PC-3 (cell line): Measurements from ENCODE around the gene RAP1B. TPM values are rescaled to one million over a fixed set of nuclear protein-coding genes. Genes with fewer than 3 reads are reported as not detected.

ENCODE experiments used
- ATAC-seq: fragments of 200-7000 bp; cut with Tn5 transposase; 2 replicates; pipeline ENCODE4 v1.9.1; 2020; ENCODE audit warnings: mild to moderate bottlenecking, moderate library complexity
- BruUV-seq: library from RNA; stranded (reverse); fragments of 400-500 nt; replicated peaks from 2 replicates; lab custom pipeline; 2021; lab: Mats Ljungman, UMichigan
- CTCF ChIA-PET: fragments of 300-600 bp; sonication (Branson Sonifier 250); formaldehyde crosslinking; loops from one replicate; lab custom pipeline; 2022; ENCODE audit warnings: antibody characterized with exemption; lab: Charles Lee
- POLR2A ChIA-PET: fragments of 300-600 bp; sonication (Branson Sonifier 250); formaldehyde crosslinking; loops from one replicate; lab custom pipeline; 2022; ENCODE audit warnings: antibody characterized with exemption; ENCODE audit not compliant: unreplicated experiment; lab: Charles Lee
- DNase-seq: peaks from one replicate; pipeline ENCODE4 v3.0.0-alpha.2; 2015
- H2AFZ ChIP-seq: fragments of 300-600 bp; sonication (generic); 2 replicates; pipeline ENCODE4 v1.6.0; 2016; ENCODE audit warnings: antibody characterized with exemption, low read length
- H3F3A ChIP-seq: fragments of 300-600 bp; sonication (generic); one replicate; pipeline ENCODE4 v1.6.0; 2017; ENCODE audit warnings: antibody characterized with exemption, low read length, control low read depth, mild to moderate bottlenecking; ENCODE audit not compliant: unreplicated experiment
- H3K27ac ChIP-seq: fragments of 300-600 bp; sonication (generic); 2 replicates; pipeline ENCODE4 v1.5.1; 2016; ENCODE audit warnings: mild to moderate bottlenecking, low read length
- H3K27me3 ChIP-seq: fragments of 300-600 bp; sonication (generic); 2 replicates; pipeline ENCODE4 v1.6.1; 2016; ENCODE audit warnings: low read length, mixed read lengths
- H3K36me3 ChIP-seq: fragments of 300-600 bp; sonication (generic); 2 replicates; pipeline ENCODE4 v1.6.1; 2016; ENCODE audit warnings: low read depth, mixed run types, low read length, mixed read lengths
- H3K4me1 ChIP-seq: fragments of 300-600 bp; sonication (generic); 2 replicates; pipeline ENCODE4 v1.5.1; 2016; ENCODE audit warnings: low read length; ENCODE audit not compliant: insufficient read depth
- H3K4me2 ChIP-seq: fragments of 300-600 bp; sonication (generic); 2 replicates; pipeline ENCODE4 v1.6.0; 2016; ENCODE audit warnings: low read length
- H3K4me3 ChIP-seq: fragments of 300-600 bp; sonication (generic); 2 replicates; pipeline ENCODE4 v1.5.1; 2016; ENCODE audit warnings: mild to moderate bottlenecking, low read length, mixed read lengths
- H3K79me2 ChIP-seq: fragments of 300-600 bp; sonication (generic); 2 replicates; pipeline ENCODE4 v1.6.1; 2017; ENCODE audit warnings: low read length, mixed read lengths
- H3K9ac ChIP-seq: fragments of 300-600 bp; sonication (generic); 2 replicates; pipeline ENCODE4 v1.6.0; 2016; ENCODE audit warnings: mild to moderate bottlenecking, low read length
- H3K9me2 ChIP-seq: fragments of 300-600 bp; sonication (generic); replicated peaks from 2 replicates; pipeline ENCODE4 v1.6.1; 2016; ENCODE audit warnings: mixed run types, low read length, mixed read lengths
- H3K9me3 ChIP-seq: fragments of 300-600 bp; sonication (generic); 2 replicates; pipeline ENCODE4 v1.6.1; 2016; ENCODE audit warnings: low read length, mixed read lengths
- H4K20me1 ChIP-seq: fragments of 300-600 bp; sonication (generic); 2 replicates; pipeline ENCODE4 v1.6.1; 2016; ENCODE audit warnings: low read length, mixed read lengths
- EZH2 ChIP-seq: fragments of 300-600 bp; sonication (generic); IDR thresholded peaks from one replicate; pipeline ENCODE4 v1.6.1; 2017; ENCODE audit warnings: antibody characterized with exemption, mild to moderate bottlenecking, low read length; ENCODE audit not compliant: unreplicated experiment
- EZH2phosphoT487 ChIP-seq: fragments of 300-600 bp; sonication (generic); IDR thresholded peaks from 2 replicates; pipeline ENCODE4 v1.6.1; 2018; ENCODE audit warnings: mild to moderate bottlenecking, antibody characterized with exemption, low read length, borderline replicate concordance
- intact Hi-C: fragments of 100-400 bp; cut with micrococcal nuclease; formaldehyde crosslinking; loops from 2 replicates; pipeline ENCODE4 v1.9.0; 2023
- total RNA-seq: library from RNA; depleted of rRNA; stranded (reverse); fragments of >200 nt; gene quantifications from 2 replicates; pipeline ENCODE4 v1.2.3, GENCODE V29; 2014
- TF ChIP-seq, protein P1 (sequence below): fragments of 300-600 bp; sonication (generic); conservative IDR thresholded peaks from 2 replicates; pipeline ENCODE4 v1.5.1; 2017; ENCODE audit warnings: antibody characterized with exemption, low read depth, mild to moderate bottlenecking, low read length

Gene RAP1B
- total RNA-seq, 1 experiment from 2014 or later, result 98.0 TPM

DNA sequence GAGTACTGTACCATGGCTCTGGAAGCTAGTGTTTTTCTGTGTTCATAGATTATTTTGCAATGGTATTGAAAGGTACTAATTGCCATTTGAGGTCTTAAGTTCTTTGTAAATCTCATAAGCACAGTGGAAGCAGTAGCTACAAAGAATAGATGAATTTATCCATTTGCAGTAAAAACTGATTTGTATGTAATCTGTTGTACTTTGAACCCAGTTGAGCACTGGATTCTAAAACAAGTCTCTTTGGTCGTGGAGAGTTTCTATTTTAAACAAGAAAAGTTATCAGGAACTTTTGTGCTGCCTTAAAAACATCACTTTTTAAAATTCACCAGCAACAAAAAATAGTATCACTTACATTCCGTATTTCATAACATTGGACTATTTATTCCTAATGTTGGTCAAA is 4.1 kb downstream of the RAP1B start:
- ATAC-seq (no peak), DNase-seq (no peak)
- Histone ChIP-seq H3K9ac (no peak overlapping the region), H3K36me3 (peaks cover 4% of the 10 kb centered on the region; the same call in 1 of the 2 replicates), H3K4me2 (peak overlapping the region; percentile 88), H3K27me3 (no peaks in the 10 kb centered on the region), H3K27ac (no peak overlapping the region), H3K79me2 (peaks cover 86% of the 10 kb centered on the region), H2AFZ (no peak overlapping the region), H3F3A (no peaks in the 10 kb centered on the region), H3K9me3 (no peaks in the 10 kb centered on the region), H4K20me1 (peaks cover 73% of the 10 kb centered on the region), H3K4me3 (peak overlapping the region; percentile 91; the same call in 1 of the 2 replicates), H3K4me1 (peaks cover 47% of the 10 kb centered on the region), H3K9me2 (no peaks in the 10 kb centered on the region)
- POLR2A ChIA-PET, result no interaction called here
- no TSS peak for BruUV-seq
- CTCF ChIA-PET, result no interaction called here
- intact Hi-C loops, result loop anchor here (2.0 to 5.0 kb wide), 3 partner anchors 47 to 256 kb away; partner anchors contain the start of gene MDM2
- TF ChIP-seq EZH2phosphoT487, result no peak
- TF ChIP-seq, protein P1, sequence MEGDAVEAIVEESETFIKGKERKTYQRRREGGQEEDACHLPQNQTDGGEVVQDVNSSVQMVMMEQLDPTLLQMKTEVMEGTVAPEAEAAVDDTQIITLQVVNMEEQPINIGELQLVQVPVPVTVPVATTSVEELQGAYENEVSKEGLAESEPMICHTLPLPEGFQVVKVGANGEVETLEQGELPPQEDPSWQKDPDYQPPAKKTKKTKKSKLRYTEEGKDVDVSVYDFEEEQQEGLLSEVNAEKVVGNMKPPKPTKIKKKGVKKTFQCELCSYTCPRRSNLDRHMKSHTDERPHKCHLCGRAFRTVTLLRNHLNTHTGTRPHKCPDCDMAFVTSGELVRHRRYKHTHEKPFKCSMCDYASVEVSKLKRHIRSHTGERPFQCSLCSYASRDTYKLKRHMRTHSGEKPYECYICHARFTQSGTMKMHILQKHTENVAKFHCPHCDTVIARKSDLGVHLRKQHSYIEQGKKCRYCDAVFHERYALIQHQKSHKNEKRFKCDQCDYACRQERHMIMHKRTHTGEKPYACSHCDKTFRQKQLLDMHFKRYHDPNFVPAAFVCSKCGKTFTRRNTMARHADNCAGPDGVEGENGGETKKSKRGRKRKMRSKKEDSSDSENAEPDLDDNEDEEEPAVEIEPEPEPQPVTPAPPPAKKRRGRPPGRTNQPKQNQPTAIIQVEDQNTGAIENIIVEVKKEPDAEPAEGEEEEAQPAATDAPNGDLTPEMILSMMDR, result no peak
- TF ChIP-seq EZH2, result no peak

DNA sequence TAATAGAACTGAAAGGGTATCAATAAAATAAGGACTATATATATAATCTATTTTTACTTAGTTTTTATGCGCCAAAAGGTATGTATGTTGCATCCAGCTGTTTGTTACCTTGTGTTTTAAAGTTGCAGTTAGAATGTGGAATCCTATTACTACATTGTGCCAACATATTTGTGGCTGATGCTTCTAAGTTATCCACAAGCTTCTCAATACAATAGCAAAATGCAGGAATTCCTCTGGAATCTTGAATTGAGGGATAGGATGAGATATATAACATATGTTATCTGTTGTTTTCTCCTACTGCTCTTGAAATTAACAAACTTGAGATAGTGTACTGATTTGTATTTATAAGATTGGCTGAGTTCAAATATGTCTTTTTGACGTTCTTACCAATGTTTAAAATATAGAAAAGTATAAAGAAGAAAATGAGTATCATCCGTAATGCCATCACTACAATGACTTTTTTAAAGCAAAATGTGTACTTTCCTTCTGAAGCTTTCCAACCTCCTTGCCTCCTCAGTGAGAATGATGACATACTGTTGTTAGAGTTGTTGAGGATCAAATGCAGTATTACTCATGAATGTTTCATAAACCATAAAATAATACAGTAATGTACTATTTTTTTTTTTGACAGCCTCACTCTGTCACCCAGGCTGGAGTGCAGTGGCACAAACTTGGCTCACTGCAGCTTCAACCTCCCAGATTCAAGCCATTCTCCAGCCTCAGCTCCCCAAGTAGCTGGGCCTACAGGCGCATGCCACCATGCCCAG is 6.6 kb downstream of the RAP1B start:
- intact Hi-C loops, result no loop called here

More for the DNA sequence above, 6.6 kb downstream of the RAP1B start:
- Histone ChIP-seq H3K4me2 (peak overlapping the region; percentile 23), H2AFZ (no peak overlapping the region), H3K9me2 (no peaks in the 10 kb centered on the region), H3F3A (no peaks in the 10 kb centered on the region), H3K27ac (0 out of 2 replicates have a peak overlapping the region, but pooled peaks have one; percentile 2), H3K4me3 (no peak overlapping the region), H3K4me1 (peaks cover 41% of the 10 kb centered on the region), H4K20me1 (peaks cover 87% of the 10 kb centered on the region), H3K36me3 (peaks cover 4% of the 10 kb centered on the region), H3K79me2 (peaks cover 100% of the 10 kb centered on the region), H3K9me3 (no peaks in the 10 kb centered on the region), H3K27me3 (no peaks in the 10 kb centered on the region), H3K9ac (no peak overlapping the region)
- ChIA-PET CTCF (interaction anchor here (0.6 kb wide), 1 partner anchor 1121 kb away, joined by 4 read pairs; no protein-coding TSS in a partner anchor), POLR2A (interaction anchor here (0.6 kb wide), 1 partner anchor 43 kb away, joined by 3 read pairs; no protein-coding TSS in a partner anchor)
- ATAC-seq, result peak; percentile 75
- BruUV-seq, result TSS peak; percentile 80
- no peak for TF ChIP-seq EZH2
- TF ChIP-seq, protein P1, result no peak
- no peak for TF ChIP-seq EZH2phosphoT487
- peak; percentile 66 for DNase-seq
